OCI-LY7 (cell line): ENCODE measurements around the gene RXRA. TPM values are rescaled to one million over a fixed set of nuclear protein-coding genes. Genes with fewer than 3 reads are reported as not detected.

Experiments used
- BruUV-seq: library from RNA; stranded (reverse); fragments of 400-500 nt; replicated peaks from 2 replicates; lab custom pipeline; 2021; lab: Mats Ljungman, UMichigan
- CTCF ChIA-PET: fragments of 300-600 bp; sonication (Branson Sonifier 250); formaldehyde crosslinking; loops from one replicate; lab custom pipeline; 2022; ENCODE audit warnings: antibody characterized with exemption; ENCODE audit not compliant: unreplicated experiment; lab: Charles Lee
- POLR2A ChIA-PET: fragments of 300-600 bp; sonication (Branson Sonifier 250); formaldehyde crosslinking; loops from one replicate; lab custom pipeline; 2022; ENCODE audit warnings: antibody characterized with exemption; lab: Charles Lee
- DNase-seq: peaks from one replicate; pipeline ENCODE4 v3.0.0-alpha.2; 2015; ENCODE audit warnings: low spot score
- H2AFZ ChIP-seq: fragments of 200-600 bp; sonication (generic), shearing (Covaris generic); 2 replicates; pipeline ENCODE4 v1.6.1; 2014; ENCODE audit warnings: mild to moderate bottlenecking, antibody characterized with exemption, low read length, moderate library complexity
- H3K27ac ChIP-seq: fragments of 200-600 bp; sonication (generic); 2 replicates; pipeline ENCODE4 v1.5.1; 2014; ENCODE audit warnings: mixed run types, low read depth, mild to moderate bottlenecking, moderate library complexity, low read length, inconsistent platforms; ENCODE audit not compliant: poor library complexity, severe bottlenecking
- H3K36me3 ChIP-seq: fragments of 200-600 bp; sonication (generic); 2 replicates; pipeline ENCODE4 v1.6.1; 2014; ENCODE audit warnings: mild to moderate bottlenecking, antibody characterized with exemption, low read length, moderate library complexity, mixed read lengths; ENCODE audit not compliant: insufficient read depth
- H3K4me1 ChIP-seq: fragments of 200-600 bp; sonication (generic); 2 replicates; pipeline ENCODE4 v1.5.1; 2014; ENCODE audit warnings: mild to moderate bottlenecking, low read length; ENCODE audit not compliant: insufficient read depth, poor library complexity, severe bottlenecking
- H3K4me2 ChIP-seq: fragments of 200-600 bp; sonication (generic); 2 replicates; pipeline ENCODE4 v1.6.1; 2014; ENCODE audit warnings: mild to moderate bottlenecking, low read length
- H3K4me3 ChIP-seq: fragments of 200-600 bp; sonication (generic); 2 replicates; pipeline ENCODE4 v1.5.1; 2014; ENCODE audit warnings: mild to moderate bottlenecking, low read depth, low read length; ENCODE audit not compliant: poor library complexity, severe bottlenecking
- H3K79me2 ChIP-seq: fragments of 200-600 bp; sonication (generic); 2 replicates; pipeline ENCODE4 v1.6.1; 2016; ENCODE audit warnings: low read depth, mild to moderate bottlenecking, low read length, moderate library complexity, mixed read lengths; ENCODE audit not compliant: insufficient read depth
- H3K9me2 ChIP-seq: fragments of 200-600 bp; sonication (generic); 2 replicates; pipeline ENCODE4 v1.6.1; 2016; ENCODE audit warnings: mild to moderate bottlenecking, low read length, mixed read lengths; ENCODE audit not compliant: insufficient read depth
- H3K9me3 ChIP-seq: fragments of 200-600 bp; sonication (generic); 2 replicates; pipeline ENCODE4 v1.6.1; 2014; ENCODE audit warnings: mild to moderate bottlenecking, mixed run types, low read length, mixed read lengths
- H4K20me1 ChIP-seq: fragments of 200-600 bp; sonication (generic); 2 replicates; pipeline ENCODE4 v1.6.1; 2014; ENCODE audit warnings: mild to moderate bottlenecking, antibody characterized with exemption, low read length, moderate library complexity, mixed read lengths; ENCODE audit not compliant: insufficient read depth
- CTCF ChIP-seq: fragments of 200-600 bp; sonication (generic); conservative IDR thresholded peaks from 2 replicates; pipeline ENCODE4 v1.5.1; 2014; ENCODE audit warnings: mild to moderate bottlenecking, antibody characterized with exemption, low read length, moderate library complexity, mixed read lengths
- EZH2phosphoT487 ChIP-seq: fragments of 200-600 bp; sonication (generic); IDR thresholded peaks from 2 replicates; pipeline ENCODE4 v1.6.1; 2018; ENCODE audit warnings: low read depth, borderline replicate concordance, mild to moderate bottlenecking, mixed run types, antibody characterized with exemption, low read length, moderate library complexity, mixed read lengths
- intact Hi-C: fragments of 100-400 bp; cut with micrococcal nuclease; formaldehyde crosslinking; loops from one replicate; pipeline ENCODE4 v1.10.0; 2022; ENCODE audit not compliant: unreplicated experiment
- total RNA-seq, 2 experiments: library from RNA; depleted of rRNA in 1 of 2; stranded (reverse); fragments of >200 nt in 1 of 2; shearing (Covaris generic) in 1 of 2; gene quantifications; 2 replicates each; pipeline ENCODE4 v1.2.3, GENCODE V29; 2014 to 2022

Gene RXRA
- total RNA-seq, 2 experiments from 2014 or later = 0.25 to 0.40 TPM

- no peak overlapping the region for H3K27ac ChIP-seq
- POLR2A ChIA-PET = no interaction called here
- H2AFZ ChIP-seq = no peak overlapping the region
- no peaks in the 10 kb centered on the region for H4K20me1 ChIP-seq
- TF ChIP-seq CTCF (no peak), EZH2phosphoT487 (no peak)
- no peak for DNase-seq
- no peaks in the 10 kb centered on the region for H3K79me2 ChIP-seq
- no TSS peak for BruUV-seq
- H3K4me2 ChIP-seq = no peak overlapping the region
- no peaks in the 10 kb centered on the region for H3K4me1 ChIP-seq
- CTCF ChIA-PET = no interaction called here
- intact Hi-C loops = no loop called here
- H3K9me3 ChIP-seq = no peaks in the 10 kb centered on the region
- H3K4me3 ChIP-seq = no peak overlapping the region
- no peaks in the 10 kb centered on the region for H3K9me2 ChIP-seq
- H3K36me3 ChIP-seq = no peaks in the 10 kb centered on the region
Observed at GRCh38 chr9:134328841-134329575, 2.8 kb downstream of the RXRA start.

GRCh38 chr9:134329576-134329855 lies 3.3 kb downstream of the RXRA start:
- Histone ChIP-seq H4K20me1 (no peaks in the 10 kb centered on the region), H3K9me3 (no peaks in the 10 kb centered on the region), H3K27ac (no peak overlapping the region), H3K4me2 (no peak overlapping the region), H3K4me1 (no peaks in the 10 kb centered on the region), H2AFZ (no peak overlapping the region), H3K79me2 (no peaks in the 10 kb centered on the region), H3K9me2 (no peaks in the 10 kb centered on the region), H3K4me3 (no peak overlapping the region), H3K36me3 (no peaks in the 10 kb centered on the region)
- intact Hi-C loops = no loop called here
- no TSS peak for BruUV-seq
- no peak for DNase-seq
- CTCF ChIA-PET = no interaction called here
- POLR2A ChIA-PET = no interaction called here
- no peak for TF ChIP-seq CTCF
- no peak for TF ChIP-seq EZH2phosphoT487

- H4K20me1 ChIP-seq = no peaks in the 10 kb centered on the region
- H3K36me3 ChIP-seq = no peaks in the 10 kb centered on the region
- ChIA-PET POLR2A (no interaction called here), CTCF (no interaction called here)
- no peak for DNase-seq
- H3K9me2 ChIP-seq = no peaks in the 10 kb centered on the region
- H2AFZ ChIP-seq = no peak overlapping the region
- intact Hi-C loops = no loop called here
- no peak overlapping the region for H3K4me2 ChIP-seq
- no peak overlapping the region for H3K27ac ChIP-seq
- H3K9me3 ChIP-seq = no peaks in the 10 kb centered on the region
- TF ChIP-seq CTCF (no peak), EZH2phosphoT487 (no peak)
- no peaks in the 10 kb centered on the region for H3K79me2 ChIP-seq
- no peaks in the 10 kb centered on the region for H3K4me1 ChIP-seq
- BruUV-seq = no TSS peak
- no peak overlapping the region for H3K4me3 ChIP-seq
Observed at GRCh38 chr9:134329886-134330285, 3.6 kb downstream of the RXRA start.
